Hepatocyte (in vitro differentiated cells): ENCODE data around the gene MBTPS1. TPM values are rescaled to one million over a fixed set of nuclear protein-coding genes. Genes with fewer than 3 reads are reported as not detected.

Experiments used
- DNase-seq: peaks from one replicate; pipeline ENCODE4 v3.0.0-alpha.2; 2016; ENCODE audit warnings: low spot score
- H2AFZ ChIP-seq: fragments of 200-600 bp; sonication (generic); 2 replicates; pipeline ENCODE4 v1.6.0; 2016; ENCODE audit warnings: antibody characterized with exemption, mild to moderate bottlenecking
- H3K27ac ChIP-seq: fragments of 200-600 bp; sonication (generic); 2 replicates; pipeline ENCODE4 v1.5.1; 2016; ENCODE audit warnings: mild to moderate bottlenecking
- H3K27me3 ChIP-seq: fragments of 200-600 bp; sonication (generic); 2 replicates; pipeline ENCODE4 v1.6.1; 2016
- H3K36me3 ChIP-seq: fragments of 200-600 bp; sonication (generic); replicated peaks from 2 replicates; pipeline ENCODE4 v1.5.1; 2016; ENCODE audit warnings: low read depth; ENCODE audit not compliant: insufficient read depth
- H3K4me1 ChIP-seq: fragments of 200-600 bp; sonication (generic); 2 replicates; pipeline ENCODE4 v1.5.1; 2016; ENCODE audit warnings: mild to moderate bottlenecking, moderate library complexity; ENCODE audit not compliant: insufficient read depth
- H3K4me2 ChIP-seq: fragments of 200-600 bp; sonication (generic); 2 replicates; pipeline ENCODE4 v1.6.0; 2016
- H3K4me3 ChIP-seq: fragments of 200-600 bp; sonication (generic); 2 replicates; pipeline ENCODE4 v1.5.1; 2016; ENCODE audit warnings: mild to moderate bottlenecking
- H3K79me2 ChIP-seq: fragments of 200-600 bp; sonication (generic); 2 replicates; pipeline ENCODE4 v1.6.0; 2017; ENCODE audit warnings: mild to moderate bottlenecking
- H3K9me2 ChIP-seq: fragments of 200-600 bp; sonication (generic); replicated peaks from 2 replicates; pipeline ENCODE4 v1.6.0; 2017; ENCODE audit warnings: mild to moderate bottlenecking; ENCODE audit not compliant: insufficient read depth
- H3K9me3 ChIP-seq: fragments of 200-600 bp; sonication (generic); 2 replicates; pipeline ENCODE4 v1.5.1; 2016; ENCODE audit warnings: low read depth, mild to moderate bottlenecking
- H4K20me1 ChIP-seq: fragments of 200-600 bp; sonication (generic); 2 replicates; pipeline ENCODE4 v1.6.0; 2016; ENCODE audit warnings: mild to moderate bottlenecking; ENCODE audit not compliant: insufficient read depth, poor library complexity, severe bottlenecking
- CTCF ChIP-seq: fragments of 200-600 bp; sonication (generic); IDR thresholded peaks from 2 replicates; pipeline ENCODE4 v1.5.1; 2016; ENCODE audit warnings: antibody characterized with exemption, mild to moderate bottlenecking; ENCODE audit not compliant: poor library complexity
- EZH2 ChIP-seq: fragments of 200-600 bp; sonication (generic); IDR thresholded peaks from 2 replicates; pipeline ENCODE4 v1.6.1; 2016; ENCODE audit warnings: antibody characterized with exemption, mild to moderate bottlenecking, borderline replicate concordance
- EZH2phosphoT487 ChIP-seq: fragments of 200-600 bp; sonication (generic); IDR thresholded peaks from one replicate; pipeline ENCODE4 v1.6.1; 2018; ENCODE audit warnings: antibody characterized with exemption, mild to moderate bottlenecking, low read depth, moderate library complexity; ENCODE audit not compliant: unreplicated experiment, severe bottlenecking
- WGBS: methylation state at CpG from one replicate; pipeline ENCODE4 v1.1.6; 2016; ENCODE audit warnings: low lambda C conversion rate; ENCODE audit errors: missing lambda C conversion rate; 5-methylcytosine and 5-hydroxymethylcytosine counted together
- polyA plus RNA-seq: library from polyadenylated mRNA; unstranded; fragments of >200 nt; fragmentation: Nextera tagmentation; extraction: Ambion mirVana; gene quantifications from 2 replicates; pipeline ENCODE4 v1.2.1, GENCODE V29; 2016
- total RNA-seq: library from RNA; depleted of rRNA; stranded (reverse); fragments of >200 nt; gene quantifications from 2 replicates; pipeline ENCODE4 v1.2.3, GENCODE V29; 2014

Gene MBTPS1
- total and polyA plus RNA-seq, 2 experiments from 2014 or later: 65.9 to 76.8 TPM

GRCh38 chr16:84080813-84081212 lies 35.9 kb downstream of the MBTPS1 start:
- Histone ChIP-seq H3K4me2 (no peak overlapping the region), H3K79me2 (peaks cover 27% of the 10 kb centered on the region), H3K4me1 (no peaks in the 10 kb centered on the region), H3K9me3 (no peaks in the 10 kb centered on the region), H4K20me1 (no peaks in the 10 kb centered on the region), H3K9me2 (no peaks in the 10 kb centered on the region), H3K27me3 (no peaks in the 10 kb centered on the region), H3K27ac (no peak overlapping the region), H3K4me3 (no peak overlapping the region), H3K36me3 (peaks cover 5% of the 10 kb centered on the region), H2AFZ (no peak overlapping the region)
- no peak for DNase-seq
- no peak for TF ChIP-seq EZH2phosphoT487
- no peak for TF ChIP-seq CTCF
- no peak for TF ChIP-seq EZH2
- 87% methylated on average over 6 of the region's 6 CpGs for WGBS

GRCh38 chr16:84080378-84080777 lies 36.4 kb downstream of the MBTPS1 start:
- Histone ChIP-seq H3K36me3 (peaks cover 5% of the 10 kb centered on the region), H3K79me2 (peaks cover 27% of the 10 kb centered on the region), H3K27me3 (no peaks in the 10 kb centered on the region), H3K4me2 (no peak overlapping the region), H3K4me1 (no peaks in the 10 kb centered on the region), H3K4me3 (no peak overlapping the region), H3K9me2 (no peaks in the 10 kb centered on the region), H3K27ac (no peak overlapping the region), H3K9me3 (no peaks in the 10 kb centered on the region), H2AFZ (no peak overlapping the region), H4K20me1 (no peaks in the 10 kb centered on the region)
- no peak for DNase-seq
- TF ChIP-seq EZH2 (no peak), CTCF (no peak), EZH2phosphoT487 (no peak)
- WGBS: 93% methylated on average over 8 of the region's 8 CpGs

- H3K27ac ChIP-seq: no peak overlapping the region
- no peaks in the 10 kb centered on the region for H3K27me3 ChIP-seq
- H2AFZ ChIP-seq: no peak overlapping the region
- H3K4me1 ChIP-seq: no peaks in the 10 kb centered on the region
- H3K9me2 ChIP-seq: no peaks in the 10 kb centered on the region
- no peak overlapping the region for H3K4me3 ChIP-seq
- peaks cover 27% of the 10 kb centered on the region for H3K79me2 ChIP-seq
- H3K36me3 ChIP-seq: peaks cover 5% of the 10 kb centered on the region
- H4K20me1 ChIP-seq: no peaks in the 10 kb centered on the region
- no peak overlapping the region for H3K4me2 ChIP-seq
- H3K9me3 ChIP-seq: no peaks in the 10 kb centered on the region
- WGBS: over 99% methylated on average over 6 of the region's 6 CpGs
- no peak for TF ChIP-seq EZH2
- TF ChIP-seq EZH2phosphoT487: no peak
- TF ChIP-seq CTCF: no peak
- DNase-seq: no peak
These were observed 37.1 kb downstream of the MBTPS1 start for GRCh38 chr16:84079664-84080063.

GRCh38 chr16:84075376-84075775 lies 41.4 kb downstream of the MBTPS1 start:
- H3K9me2 ChIP-seq: no peaks in the 10 kb centered on the region
- DNase-seq: no peak
- no peak overlapping the region for H3K4me2 ChIP-seq
- no peaks in the 10 kb centered on the region for H4K20me1 ChIP-seq
- no peaks in the 10 kb centered on the region for H3K9me3 ChIP-seq
- no peaks in the 10 kb centered on the region for H3K4me1 ChIP-seq
- H3K79me2 ChIP-seq: peaks cover 22% of the 10 kb centered on the region
- no peak overlapping the region for H2AFZ ChIP-seq
- H3K27ac ChIP-seq: no peak overlapping the region
- peaks cover 5% of the 10 kb centered on the region for H3K36me3 ChIP-seq
- no peaks in the 10 kb centered on the region for H3K27me3 ChIP-seq
- 97% methylated on average over 11 of the region's 11 CpGs for WGBS
- H3K4me3 ChIP-seq: no peak overlapping the region
- TF ChIP-seq EZH2 (no peak), EZH2phosphoT487 (no peak), CTCF (no peak)
